CD4-positive, alpha-beta T cell treated with Interleukin-15 for 1 hour (primary cell): Measurements from ENCODE around the gene WNT1.

Experiments used
- DNase-seq: peaks from one replicate; pipeline ENCODE4 v3.0.0-alpha.2; 2020

The WNT1 gene

DNA sequence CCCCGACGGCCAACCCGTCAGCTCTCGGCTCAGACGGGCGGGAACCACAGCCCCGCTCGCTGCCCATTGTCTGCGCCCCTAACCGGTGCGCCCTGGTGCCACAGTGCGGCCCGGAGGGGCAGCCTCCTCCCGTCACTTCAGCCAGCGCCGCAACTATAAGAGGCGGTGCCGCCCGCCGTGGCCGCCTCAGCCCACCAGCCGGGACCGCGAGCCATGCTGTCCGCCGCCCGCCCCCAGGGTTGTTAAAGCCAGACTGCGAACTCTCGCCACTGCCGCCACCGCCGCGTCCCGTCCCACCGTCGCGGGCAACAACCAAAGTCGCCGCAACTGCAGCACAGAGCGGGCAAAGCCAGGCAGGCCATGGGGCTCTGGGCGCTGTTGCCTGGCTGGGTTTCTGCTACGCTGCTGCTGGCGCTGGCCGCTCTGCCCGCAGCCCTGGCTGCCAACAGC is at the start of gene WNT1:
Gene WNT1 (plus strand): TSS at position 32 of the 450 bp plus-strand sequence. CDS start 329 bp downstream, at position 361.
- DNase-seq, result peak; percentile 22

DNA sequence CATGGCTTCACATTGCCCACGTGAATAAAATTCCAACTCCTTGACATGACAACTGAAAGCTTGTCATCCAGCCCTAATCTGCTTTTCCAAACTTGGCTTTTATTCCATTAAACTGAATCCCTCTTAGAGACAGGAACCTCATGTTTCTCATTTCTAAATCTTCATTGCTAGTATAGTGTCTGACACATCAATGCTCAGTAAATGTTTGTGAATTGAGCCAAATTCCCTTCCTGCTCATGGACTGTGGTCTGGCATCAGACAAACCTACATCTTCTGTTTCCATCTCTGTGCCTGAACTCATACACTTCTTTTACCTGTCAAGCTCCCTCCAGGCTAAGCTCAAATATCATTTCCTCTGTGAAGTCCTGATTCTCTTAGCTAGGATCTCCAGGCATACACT is 48.6 kb upstream of the WNT1 start:
- no peak for DNase-seq

- no peak for DNase-seq
These were observed 47.6 kb upstream of the WNT1 start for GRCh38 chr12:48930475-48930874.

DNA sequence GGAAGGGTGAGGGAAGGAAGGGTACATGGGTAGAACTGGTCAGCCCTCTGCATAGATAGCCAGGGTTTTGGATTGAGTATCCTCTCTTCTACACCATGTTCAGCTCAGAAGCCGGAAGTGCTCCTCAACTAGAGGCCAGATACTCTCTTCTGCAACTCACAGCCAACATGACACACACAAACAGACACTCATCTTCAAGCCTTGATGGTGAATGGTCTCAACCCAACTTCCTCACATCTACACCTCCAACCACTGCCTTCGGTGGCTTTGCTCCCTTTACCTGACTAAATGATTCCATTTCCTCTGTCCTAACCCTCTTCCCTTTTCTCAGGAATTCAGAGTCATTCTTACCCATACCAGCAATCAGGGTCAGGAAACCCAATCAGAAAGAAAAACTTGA is 45.2 kb upstream of the WNT1 start:
- DNase-seq, result no peak

GRCh38 chr12:48933664-48934311 is 44.3 kb upstream of the WNT1 start:
- peak; percentile 43 for DNase-seq

DNA sequence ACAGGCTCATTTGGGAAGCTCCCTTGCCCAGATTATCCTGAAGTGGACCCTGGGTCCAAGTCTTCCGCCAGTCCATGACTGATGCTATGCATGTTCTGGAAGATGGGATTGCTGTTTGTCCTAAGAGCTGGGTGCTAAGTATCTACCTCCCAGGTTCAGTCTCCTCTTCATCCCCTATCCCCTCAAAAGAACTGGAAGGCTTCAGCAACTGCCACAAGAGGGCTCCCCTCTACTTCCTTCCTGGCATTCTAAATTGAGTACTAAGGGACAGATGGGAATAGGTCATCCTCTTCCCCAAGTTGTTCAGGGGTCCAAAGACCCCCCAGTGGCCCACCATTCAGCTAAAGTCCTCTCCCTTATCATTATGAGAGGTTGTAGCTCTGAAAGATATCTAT is 43.8 kb upstream of the WNT1 start:
- DNase-seq, result no peak

DNA sequence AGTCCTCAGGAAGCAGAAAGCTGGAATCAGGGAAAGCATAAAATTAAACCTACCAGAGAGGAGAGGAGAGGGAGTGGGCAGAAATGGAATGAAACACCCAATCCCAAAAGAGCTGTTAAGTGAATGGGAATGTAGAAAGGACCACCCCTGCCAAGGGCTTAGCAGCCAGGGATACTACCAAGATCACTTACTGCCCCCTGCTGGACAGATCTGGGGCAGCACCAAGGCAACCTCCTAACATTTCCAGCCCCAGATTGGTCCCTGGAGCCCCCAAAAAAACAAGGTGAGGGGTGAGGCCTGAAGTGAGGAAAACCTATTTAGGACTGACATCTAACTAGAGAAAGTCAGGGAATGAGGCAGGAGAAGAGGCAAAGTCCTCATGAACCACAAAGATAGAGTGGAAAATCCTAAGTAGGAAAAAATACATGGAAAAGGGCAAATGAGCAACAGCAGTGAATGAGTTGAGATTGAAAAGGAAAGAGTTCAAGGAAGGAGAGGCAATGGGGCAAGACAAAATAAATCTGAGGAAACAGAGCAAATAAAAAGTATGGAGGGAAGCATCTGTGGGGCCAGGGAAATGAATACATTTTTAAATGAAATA is 41.6 kb upstream of the WNT1 start:
- peak; percentile 76 for DNase-seq

DNA sequence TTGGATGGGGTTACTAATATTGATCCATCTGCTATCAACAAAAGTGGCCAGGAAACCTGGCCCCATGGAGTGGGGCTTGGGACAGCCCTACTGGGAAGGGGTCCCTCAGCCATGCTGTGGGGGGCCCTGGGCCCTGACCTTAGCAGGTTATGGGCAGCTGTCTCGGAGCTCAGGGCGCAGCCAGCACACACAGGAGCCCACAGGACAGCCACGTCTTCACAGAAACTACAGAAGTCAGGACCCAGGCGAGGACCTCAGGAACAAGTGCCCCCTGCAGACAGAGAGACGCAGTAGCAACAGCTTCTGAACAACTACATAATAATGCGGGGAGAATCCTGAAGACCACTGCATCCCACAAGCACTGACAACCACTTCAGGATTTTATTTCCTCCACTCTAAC is 41.0 kb upstream of the WNT1 start:
- no peak for DNase-seq

DNA sequence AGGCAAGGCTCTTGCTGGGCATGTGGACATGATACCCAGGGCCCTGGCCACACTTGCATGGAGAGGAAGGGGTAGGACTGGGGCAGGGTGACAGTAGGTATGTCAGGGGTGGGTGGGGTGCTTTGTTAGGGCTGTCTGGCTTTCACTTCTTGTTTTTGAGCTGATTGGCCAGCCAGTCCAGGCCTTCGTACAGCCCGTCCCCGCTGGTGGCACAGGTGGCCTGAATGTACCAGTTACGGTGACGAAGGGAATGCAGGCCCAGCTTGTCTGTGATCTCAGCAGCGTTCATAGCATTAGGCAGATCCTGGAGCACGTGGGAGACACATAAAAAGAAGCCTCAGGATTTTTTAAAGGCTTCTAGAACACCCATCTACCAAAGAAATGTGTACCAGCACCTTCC is 39.3 kb upstream of the WNT1 start:
- DNase-seq, result peak; percentile 47

GRCh38 chr12:48940181-48940580 is 37.9 kb upstream of the WNT1 start:
- DNase-seq, result peak; percentile 57

GRCh38 chr12:48943221-48943620 is 34.9 kb upstream of the WNT1 start:
- no peak for DNase-seq

DNA sequence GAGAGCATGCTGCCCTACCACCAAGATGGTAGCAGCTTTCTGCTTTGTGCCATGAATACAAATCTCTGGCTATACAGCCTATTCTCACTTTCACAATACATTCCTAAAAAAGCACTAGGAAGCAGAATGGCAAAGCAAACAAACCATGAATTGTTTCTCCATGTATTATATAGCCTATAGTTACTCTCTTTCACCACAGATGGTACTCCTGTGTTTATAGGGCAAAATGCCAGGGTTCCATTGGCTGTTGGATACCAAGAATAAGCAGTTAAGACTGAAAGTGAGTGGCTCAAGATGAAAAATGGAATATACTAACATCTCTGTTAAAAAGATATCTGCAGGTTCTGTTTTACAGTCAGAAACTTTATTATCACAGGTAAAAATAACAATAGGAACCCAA is 31.9 kb upstream of the WNT1 start:
- DNase-seq, result no peak

- DNase-seq, result no peak
These were observed 31.2 kb upstream of the WNT1 start for GRCh38 chr12:48946943-48947342.

DNA sequence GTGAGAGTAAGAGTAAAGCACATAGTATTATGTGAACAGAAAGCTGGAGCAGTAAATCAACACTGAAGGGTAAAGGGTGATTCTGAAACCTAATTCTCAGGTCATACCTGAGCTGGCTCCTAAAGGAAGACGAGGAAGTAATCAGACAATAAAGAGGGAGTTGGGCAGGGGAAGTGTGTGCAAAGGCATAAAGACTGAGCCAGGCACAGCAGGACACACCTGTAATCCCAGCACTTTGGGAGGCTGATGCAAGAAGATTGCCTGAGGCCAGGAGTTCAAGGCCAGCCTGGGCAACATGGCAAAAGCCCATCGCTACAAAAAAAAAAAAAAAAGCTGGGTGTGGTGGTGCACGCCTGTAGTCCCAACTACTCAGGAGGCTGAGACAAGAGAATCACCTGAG is 30.4 kb upstream of the WNT1 start:
- no peak for DNase-seq

DNA sequence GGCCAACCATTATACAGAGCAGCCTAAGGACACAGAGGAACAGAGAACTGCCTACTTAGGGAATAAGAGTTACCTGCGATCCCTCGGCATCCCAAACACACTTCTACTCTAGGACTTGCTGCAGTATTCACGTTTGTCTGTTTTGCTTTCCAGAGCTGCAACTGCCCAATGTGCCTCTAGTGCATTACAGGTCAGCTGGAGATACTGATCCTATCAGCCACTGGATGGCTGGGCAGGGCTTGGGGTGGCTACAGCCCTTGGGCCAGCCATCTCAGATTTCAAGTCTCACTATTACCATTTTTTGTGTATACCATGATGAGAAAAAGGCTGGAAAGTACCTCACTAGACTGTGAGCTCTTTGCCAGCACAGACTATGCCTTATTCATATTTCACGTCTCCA is 25.4 kb upstream of the WNT1 start:
- no peak for DNase-seq

- no peak for DNase-seq
These were observed 24.1 kb upstream of the WNT1 start for GRCh38 chr12:48954061-48954460.

DNA sequence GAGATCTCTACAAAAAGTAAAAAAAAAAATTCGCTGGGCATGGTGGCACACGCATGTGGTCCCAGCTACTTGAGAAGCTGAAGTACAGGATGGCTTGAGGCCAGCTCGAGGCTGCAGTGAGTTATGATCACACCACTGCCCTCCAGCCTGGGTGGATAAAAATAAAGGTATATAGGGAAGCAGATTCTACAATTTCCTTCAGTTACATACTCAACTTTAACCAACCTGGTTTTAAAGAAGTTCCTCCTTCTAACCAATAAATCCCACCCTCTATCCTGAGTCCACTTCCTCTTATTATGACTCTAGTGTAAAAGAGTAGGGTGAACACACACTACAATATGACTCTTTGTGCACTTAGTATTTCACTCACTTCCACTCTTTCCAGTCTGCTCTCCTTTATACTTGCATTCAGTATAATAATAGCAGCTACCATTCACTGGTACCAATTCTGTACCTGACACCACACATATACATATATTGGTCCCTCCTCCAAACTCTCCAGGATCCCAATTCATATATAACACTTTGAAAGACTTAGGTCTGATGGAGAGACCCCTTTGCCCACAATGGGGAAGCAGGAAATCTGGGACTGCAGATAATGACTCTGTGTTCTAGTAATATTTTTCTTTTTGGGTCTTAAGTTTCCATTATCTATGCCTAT is 23.2 kb upstream of the WNT1 start:
- no peak for DNase-seq

- DNase-seq, result peak; percentile 42
These were observed 21.6 kb upstream of the WNT1 start for GRCh38 chr12:48956279-48957140.

DNA sequence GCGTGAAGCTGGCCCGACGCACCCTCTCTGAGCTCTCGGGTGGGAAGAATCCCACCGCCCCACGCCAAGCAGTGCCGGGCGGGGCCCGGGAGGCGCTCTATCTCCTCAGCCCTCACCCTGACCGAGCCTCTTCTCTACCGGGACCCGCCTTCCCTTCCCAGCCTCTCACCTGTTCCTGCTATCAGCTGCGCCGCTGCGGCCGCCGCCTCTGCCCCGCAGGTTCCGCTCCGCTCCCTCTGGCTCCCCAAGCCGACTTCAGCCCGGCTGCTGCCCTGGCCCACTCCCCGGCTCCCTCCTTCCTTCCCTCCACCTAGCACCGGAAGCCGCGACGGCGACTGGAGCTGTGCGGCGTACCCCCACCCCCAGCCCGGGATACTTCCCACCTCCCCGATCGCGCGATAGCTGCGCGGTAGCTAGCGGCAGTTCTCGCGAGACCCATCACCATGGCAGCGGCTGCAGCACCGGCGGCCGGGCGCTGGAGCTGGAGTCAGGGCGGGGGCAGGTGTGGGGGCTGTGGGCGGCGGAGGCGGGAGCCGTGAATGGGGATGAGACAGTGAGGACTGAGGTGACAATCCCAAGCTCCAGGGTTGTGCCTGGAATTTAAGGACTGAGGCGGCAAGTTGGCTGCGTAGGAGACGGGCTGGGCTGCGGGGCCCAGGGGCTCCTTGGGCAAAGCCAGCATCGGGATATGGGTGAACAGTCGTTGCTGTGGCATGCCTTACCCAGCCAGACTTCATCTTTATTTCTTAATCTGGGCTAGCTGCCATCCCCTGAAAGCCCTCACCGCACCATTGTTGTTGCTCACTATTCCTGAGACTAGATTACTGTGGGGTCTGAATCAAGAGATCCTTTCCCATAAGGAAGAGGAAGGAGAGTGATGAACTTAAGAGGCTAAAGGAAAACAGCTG is 20.7 kb upstream of the WNT1 start, which contains the start of gene ARF3:
Gene ARF3 (minus strand): TSS at position 347 of the 908 bp plus-strand sequence. CDS start 16,392 bp downstream, outside the sequence.
- DNase-seq, result peak; percentile 92

DNA sequence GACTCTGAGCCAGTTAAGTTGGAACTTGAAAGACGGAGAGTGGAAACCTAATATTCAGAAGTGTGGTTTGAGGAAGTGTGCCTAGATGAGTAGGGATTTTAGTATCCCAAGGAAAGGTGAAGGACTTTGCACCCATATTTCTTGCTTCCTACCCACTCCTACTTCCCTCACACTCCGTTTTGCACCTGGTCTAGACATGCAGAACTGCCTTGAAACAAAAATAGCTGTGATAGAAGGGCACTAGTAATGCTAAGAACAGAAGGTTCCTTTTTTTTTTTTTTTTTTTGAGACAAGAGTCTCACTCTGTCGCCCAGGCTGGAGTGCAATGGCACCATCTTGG is 20.1 kb upstream of the WNT1 start:
- DNase-seq, result no peak

DNA sequence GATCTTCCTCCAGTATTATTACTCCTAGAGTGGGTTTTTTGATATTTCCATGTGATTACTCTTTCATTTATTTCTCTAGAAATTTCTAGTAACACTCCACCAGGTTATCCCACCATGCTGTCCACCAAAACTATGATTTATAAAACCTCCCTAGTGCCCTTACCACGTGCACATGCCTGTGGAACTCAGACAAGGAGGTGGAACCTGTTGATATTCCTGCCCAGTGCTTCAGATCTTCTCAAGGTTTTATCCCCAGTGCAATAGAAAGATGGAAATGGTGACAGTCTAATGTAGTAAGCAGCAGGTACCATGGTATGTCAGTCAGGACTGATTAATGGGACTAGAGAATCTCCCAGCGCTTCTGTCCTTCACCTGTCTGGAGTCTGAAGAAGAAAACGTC is 17.3 kb upstream of the WNT1 start:
- no peak for DNase-seq

GRCh38 chr12:48961331-48961730 is 16.8 kb upstream of the WNT1 start:
- no peak for DNase-seq
